Measurements from ENCODE around the gene BCL7C.

- TF ChIP-seq POLR2A (IDR thresholded peaks at IDR 0.05) (no peak), CTCF (IDR thresholded peaks at IDR 0.05) (no peak)
Measured at GRCh38 chr16:30882429-30883310, 11.2 kb downstream of the BCL7C start.

Measured in lower leg skin (tissue), 3 donors.